ENCODE measurements around the gene PUS1. TPM values are rescaled to one million over a fixed set of nuclear protein-coding genes. Genes with fewer than 3 reads are reported as not detected.

The PUS1 gene
- total and polyA plus RNA-seq, 2 of the 8 experiments (the other 6 are each of a cell fraction or from before 2014, with no cell fraction given): 48.1 to 81.2 TPM

- TF ChIP-seq KDM4A (IDR thresholded peaks at IDR 0.05; ENCODE audit: low read depth, low read length, severe bottlenecking) (no peak), JUN (IDR thresholded peaks at IDR 0.05; ENCODE audit: low read depth, low read length) (no peak), GABPA (IDR thresholded peaks at IDR 0.05; ENCODE audit: borderline replicate concordance, insufficient read depth, low read length) (no peak), CTBP2 (IDR thresholded peaks at IDR 0.05; ENCODE audit: borderline replicate concordance, insufficient read depth, insufficient read length, low read length) (no peak)
Observed at GRCh38 chr12:131990980-131991305, 61.9 kb downstream of the PUS1 start (continued).
